HG03060 (cell line): Measurements from ENCODE around the gene FAM217B.

ENCODE experiments used
- ATAC-seq: cut with Tn5 transposase; IDR thresholded peaks from one replicate; pipeline ENCODE4 v1.9.1; 2021; ENCODE audit warnings: low read depth, moderate number of reproducible peaks; ENCODE audit not compliant: unreplicated experiment

The FAM217B gene

DNA sequence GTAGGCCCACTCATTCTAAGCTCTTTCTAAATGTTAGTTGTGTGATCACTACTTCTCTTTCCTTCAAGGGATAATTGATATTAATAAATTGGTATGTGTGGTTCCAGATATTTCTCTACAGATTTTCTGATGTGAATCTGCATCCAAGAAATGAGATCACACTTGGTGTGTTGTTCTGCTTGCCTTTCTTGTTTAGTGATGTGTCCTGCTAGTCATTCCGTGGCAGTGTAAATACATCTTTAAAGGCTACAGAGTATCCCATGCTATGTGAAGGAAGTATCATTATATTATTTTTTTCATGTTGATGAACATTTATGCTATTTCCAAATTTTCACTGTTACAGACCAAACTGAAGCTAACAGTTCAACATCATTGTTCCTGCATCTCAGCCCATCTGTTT is 31.2 kb downstream of the FAM217B start:
- no peak for ATAC-seq

DNA sequence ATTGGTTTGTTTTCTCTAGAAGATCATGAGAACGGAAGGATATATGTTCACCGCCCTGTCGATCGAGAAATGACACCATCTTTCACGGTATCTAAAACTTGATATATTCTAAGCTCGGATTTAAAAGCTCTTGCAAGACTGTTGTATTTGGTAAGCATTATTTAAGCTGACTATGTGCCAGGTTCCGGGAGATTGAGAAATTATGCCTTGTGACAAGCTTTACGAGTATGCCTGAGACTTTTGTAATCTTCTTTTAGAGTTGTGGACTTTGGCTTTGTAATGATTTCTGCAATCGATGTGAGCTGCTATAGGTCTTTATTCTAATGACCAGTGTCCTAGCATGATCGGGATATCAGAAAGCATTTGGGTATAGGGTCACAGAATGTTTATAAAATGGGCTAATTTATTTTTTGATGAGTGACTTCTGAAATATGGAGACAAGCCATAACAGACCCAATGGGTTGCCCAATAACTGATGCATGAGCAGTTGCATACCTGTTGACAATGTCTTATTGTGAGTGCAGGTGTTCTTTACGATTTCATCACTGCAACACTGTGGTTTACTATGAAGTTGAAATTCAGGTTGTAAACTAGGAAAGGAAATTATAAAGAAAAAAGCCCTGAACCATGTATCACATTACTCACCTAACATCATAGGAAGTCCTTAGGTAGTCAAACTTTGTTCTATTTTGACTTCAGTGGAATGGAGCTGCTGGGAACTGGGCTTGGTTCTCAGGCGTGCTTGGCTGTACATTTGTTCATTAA is 32.0 kb downstream of the FAM217B start:
- no peak for ATAC-seq

DNA sequence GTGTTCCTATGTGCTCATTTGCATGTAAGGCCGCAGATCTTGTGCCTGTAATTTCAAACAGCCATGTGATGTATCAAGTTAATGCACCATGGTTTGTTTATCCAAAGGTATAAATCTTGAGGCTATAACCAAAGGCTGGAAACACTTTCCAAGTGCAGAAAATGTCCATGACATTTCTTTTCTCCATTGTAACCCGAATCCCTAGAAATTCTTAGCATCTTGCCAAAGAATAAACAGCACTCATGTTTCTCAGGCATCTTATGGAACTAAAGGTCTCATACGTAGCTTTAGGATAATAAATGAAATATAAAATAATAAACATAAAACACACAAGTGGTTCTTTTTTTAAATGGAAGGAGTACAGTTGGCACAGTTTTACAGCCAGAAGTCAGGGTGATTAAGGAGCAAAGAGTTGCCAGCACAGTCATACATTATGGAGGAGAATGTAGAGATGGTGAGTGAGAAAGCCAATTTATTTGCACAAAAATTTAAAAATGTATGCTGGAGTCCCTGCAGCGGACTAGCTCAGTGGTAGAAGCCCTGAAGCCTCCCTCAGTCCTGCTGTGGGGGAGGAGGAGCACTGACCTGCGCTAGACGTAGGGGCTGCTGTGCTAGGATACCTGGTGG is 36.1 kb downstream of the FAM217B start:
- ATAC-seq, result no peak

DNA sequence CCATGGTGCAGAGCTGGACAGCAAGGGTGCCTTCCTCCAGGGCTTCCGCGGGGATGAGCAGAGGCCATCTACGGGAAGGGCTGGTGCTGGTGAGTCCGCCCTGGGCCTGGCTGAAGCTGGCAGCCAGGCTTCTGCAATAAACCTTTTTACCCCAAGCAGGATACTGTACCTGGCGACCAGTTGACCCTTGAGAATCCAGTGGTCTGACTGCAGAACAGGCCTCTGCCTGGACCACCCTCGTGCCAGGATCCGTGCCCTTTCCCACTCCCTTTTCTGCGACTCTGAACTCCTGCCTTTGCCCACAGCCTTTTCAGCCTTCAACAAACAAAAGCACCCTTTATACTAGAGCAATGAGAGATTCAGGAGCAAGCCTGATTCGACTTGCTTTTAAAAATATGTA is 36.9 kb downstream of the FAM217B start:
- ATAC-seq, result no peak

DNA sequence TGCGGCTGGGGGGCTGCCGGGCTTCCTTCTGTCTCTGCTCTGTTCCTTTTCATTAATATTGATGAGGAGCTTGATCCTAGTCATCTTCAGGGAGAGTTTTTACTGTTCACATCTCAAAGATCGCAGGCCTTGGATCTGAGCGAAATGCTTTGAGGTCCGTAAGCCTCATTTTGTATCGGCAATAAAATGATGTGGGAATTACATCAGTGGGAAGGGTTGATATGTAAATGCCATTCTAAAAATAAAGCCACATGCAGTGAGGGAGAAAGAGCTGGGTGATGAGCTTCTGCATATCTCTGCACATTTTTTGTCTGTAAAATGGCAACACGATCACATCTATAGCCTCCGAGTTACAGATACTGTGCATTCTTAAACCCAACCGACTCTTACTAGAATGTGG is 42.9 kb downstream of the FAM217B start:
- ATAC-seq, result no peak

DNA sequence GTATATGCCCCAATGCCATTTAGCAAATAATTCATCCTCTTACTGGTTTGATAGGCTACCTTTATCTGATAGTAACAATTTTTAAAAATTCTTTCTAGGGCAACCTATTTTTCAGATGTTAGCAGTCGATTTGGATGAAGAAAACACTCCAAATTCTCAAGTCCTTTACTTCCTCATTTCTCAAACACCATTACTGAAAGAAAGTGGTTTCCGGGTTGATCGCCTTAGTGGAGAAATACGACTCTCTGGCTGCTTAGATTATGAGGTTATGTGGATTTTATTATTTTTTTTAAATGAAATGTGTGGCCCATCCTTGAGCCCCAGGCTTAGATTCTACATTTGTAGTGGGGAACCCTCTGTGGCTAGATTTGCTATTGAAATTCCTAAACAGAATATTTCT is 44.4 kb downstream of the FAM217B start:
- no peak for ATAC-seq

DNA sequence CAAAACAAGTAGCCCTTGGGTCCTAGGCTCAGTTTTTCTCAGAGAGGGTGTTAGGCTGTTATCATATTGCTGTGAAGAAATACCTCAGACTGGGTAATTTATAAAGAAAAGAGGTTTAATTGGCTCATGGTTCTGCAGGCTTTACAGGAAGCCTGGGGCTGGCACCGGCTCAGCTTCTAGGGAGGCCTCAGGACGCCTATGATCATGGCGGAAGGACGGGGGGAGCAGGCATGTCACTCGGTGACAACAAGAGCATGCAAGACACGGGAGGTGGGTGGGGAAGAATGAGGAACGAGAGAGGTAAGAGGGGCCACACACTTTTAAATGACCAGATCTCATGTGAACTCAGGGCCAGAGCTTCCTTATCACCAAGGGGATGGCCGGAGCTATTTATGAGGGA is 45.0 kb downstream of the FAM217B start:
- no peak for ATAC-seq

DNA sequence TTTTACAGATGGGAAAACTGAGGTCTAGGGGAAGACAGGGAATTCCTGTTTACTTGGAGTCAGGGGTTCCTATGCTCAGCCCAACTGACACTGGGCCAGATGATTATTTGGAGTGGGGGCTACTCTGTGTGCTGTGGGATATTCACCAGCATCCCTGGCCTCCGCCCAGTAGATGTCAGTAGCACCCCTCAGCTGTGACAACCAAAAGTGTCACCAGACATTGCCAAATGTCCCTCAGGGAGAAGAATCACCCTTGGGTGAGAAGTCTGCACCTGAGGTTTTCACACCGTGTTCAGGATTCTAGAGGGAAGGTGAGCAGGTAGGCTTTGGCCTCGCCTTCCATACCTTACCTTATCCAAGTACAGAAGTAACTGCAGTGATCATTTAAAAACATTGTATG is 45.7 kb downstream of the FAM217B start:
- no peak for ATAC-seq

DNA sequence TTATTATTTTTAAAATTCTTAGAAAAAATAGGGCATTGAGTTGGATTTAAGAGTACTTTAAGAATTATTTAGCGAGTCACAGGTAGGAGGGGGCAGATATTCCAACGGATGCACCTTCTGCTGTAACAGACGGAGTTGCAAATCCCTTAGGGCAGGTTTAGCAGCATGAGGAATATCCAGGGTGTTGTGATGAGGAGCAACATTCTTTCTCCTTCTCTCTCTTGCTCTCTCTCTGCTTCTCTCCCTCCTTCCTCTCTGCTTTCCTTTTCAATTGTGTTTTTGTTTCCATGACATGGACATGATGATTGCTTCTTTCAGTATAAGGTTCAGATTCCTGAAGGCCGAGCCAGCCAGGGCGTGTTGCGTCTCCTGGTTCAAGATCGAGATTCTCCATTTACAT is 46.9 kb downstream of the FAM217B start:
- ATAC-seq, result no peak

DNA sequence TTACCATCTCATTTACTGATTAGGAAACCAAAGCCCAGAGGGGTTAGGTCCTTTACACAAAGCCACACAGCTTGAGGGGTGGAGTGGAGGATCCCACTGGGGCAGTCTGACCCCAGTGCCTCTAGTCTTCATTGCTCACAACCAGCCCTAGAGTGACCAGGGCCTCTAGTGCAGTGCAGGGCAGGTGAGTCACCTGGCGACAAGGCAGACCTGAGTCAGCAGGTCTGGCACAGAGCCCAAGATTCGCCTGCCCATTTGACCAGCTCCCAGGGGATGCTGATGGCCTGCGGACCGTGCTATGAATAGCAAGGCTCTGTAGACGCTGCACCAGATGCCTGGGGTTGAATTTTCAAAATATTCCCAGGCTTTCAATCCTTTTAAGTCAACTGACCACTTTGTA is 48.0 kb downstream of the FAM217B start:
- ATAC-seq, result no peak

DNA sequence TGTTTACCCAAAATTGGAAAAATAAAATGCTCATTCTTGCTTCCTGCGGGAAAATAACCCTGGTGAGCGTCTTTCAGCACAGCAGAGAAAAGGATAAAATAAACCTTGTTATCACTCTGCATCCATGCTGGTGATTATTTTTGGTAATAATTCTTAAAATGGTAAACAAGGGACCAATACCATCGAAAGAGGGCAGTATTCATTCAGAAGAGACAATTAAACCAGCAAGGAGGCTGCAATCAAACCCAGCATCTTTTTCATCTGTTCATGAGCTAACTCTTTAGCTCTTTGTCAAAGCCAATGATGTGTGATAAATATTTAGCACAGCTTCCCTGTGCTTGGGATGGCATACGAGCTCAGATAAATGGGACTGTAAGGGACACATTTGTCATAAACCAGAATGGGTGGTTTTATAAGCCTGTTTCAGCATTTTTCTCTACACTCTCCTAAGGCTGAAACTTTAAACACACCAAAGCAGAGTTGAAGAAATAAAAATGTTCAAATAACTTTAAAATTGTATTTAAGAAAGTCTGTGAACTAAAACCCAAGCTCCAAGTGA is 52.4 kb downstream of the FAM217B start:
- ATAC-seq, result no peak

DNA sequence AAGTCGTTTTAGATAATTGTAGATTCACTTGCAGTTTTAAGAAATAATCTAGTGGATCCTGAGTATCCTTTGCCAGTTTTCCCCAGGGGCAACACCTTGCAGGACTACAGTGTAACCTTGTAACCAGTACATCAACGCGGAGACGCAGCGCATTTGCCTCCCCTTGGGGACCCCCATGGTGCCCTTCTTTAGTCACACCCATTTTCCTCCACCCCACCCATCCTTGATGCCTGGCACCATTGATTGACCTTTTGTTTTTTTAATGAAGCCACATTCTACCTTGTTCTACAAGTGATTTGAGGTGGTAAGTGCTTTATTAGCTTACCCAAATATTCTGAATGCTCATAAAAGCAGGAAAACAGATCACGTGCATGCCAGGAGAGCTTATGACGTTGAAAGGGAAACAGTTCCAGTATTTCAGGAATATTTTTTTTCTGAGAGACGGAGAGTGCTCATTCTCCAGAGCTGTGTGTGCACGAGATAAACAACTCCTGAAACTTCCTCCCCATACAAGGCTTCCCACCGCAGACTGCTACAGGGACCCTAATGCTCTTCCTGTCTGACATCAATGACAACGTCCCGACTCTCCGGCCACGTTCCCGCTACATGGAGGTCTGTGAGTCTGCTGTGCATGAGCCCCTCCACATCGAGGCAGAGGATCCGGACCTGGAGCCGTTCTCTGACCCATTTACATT is 53.7 kb downstream of the FAM217B start:
- no peak for ATAC-seq

DNA sequence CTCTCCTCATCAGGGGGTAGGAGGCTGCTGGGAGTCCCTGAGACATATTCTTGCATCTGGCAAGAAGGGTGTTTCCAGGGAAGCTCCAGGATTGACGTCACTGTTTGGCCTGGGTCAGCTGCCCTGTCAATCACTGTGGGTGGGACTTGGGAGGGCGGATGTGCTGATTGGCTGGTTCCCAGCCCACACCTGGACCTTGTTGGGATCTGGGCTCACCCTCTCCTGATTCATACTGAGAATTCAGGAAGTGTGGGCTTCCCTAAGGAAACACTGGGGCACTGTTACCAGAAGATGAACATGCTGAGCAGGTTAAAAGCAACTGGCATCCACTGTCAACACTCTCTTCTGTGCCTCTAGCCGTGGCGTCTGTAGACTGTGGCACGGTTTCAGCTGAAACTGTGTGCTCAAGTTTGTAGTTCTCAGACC is 54.5 kb downstream of the FAM217B start:
- no peak for ATAC-seq

DNA sequence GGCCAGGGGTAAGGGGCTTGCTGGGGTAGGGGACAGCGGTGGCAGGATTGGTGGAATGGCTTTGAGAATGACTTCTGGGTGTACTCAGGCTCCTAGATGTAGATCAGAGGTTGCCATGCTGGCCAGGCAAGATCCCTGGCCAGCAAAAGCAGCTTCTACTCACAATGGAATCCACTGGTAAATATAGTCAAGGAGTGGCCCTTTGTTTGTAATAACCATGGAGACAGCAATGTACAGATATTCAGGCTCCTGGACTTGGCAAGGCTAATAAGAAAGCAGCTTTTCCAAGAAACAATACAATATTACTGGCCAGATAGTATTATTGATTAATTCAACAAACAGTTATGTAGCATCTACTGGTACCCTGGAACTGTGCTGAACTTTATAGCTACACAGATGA is 55.9 kb downstream of the FAM217B start:
- ATAC-seq, result no peak

DNA sequence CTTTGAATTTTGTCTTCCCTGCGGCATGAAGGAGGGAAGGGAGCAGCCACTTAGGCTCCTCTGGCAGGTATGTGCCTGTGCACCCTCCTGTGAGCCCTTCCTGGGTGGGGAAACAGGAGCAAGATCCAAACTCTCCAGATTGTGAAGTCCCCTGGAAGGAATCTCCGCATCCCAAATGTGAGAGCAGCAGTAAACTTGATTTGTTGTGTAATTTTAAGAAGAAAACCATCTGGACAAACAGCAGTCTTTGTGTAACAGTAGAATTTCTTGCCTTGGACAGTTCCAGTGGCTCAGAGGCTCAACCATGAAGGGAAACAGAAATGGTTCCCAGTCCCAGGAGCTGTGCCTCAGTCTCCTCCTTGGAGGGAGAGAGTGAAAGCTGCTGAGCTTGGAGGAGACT is 57.7 kb downstream of the FAM217B start:
- no peak for ATAC-seq
